OCI-LY3 (cell line): Measurements from ENCODE around the gene PIP5K1C.

Experiments used
- CTCF ChIP-seq: fragments of 200-600, 300-600 bp; sonication (generic); IDR thresholded peaks from 2 replicates; pipeline ENCODE4 v1.5.1; 2014; ENCODE audit warnings: antibody characterized with exemption, low read length, low read depth
- EZH2phosphoT487 ChIP-seq: fragments of 200-600 bp; shearing (Covaris generic); IDR thresholded peaks from 2 replicates; pipeline ENCODE4 v1.6.1; 2018; ENCODE audit warnings: antibody characterized with exemption, mixed run types, low read depth

- no peak for TF ChIP-seq CTCF
- no peak for TF ChIP-seq EZH2phosphoT487
Measured at GRCh38 chr19:3663838-3664237, 36.4 kb downstream of the PIP5K1C start.
